Effector CD4-positive, alpha-beta T cell (primary cell): ENCODE data around the gene SDC4.

ENCODE experiments used
- DNase-seq: peaks from one replicate; pipeline ENCODE4 v3.0.0-alpha.2; 2020

SDC4 gene

GRCh38 chr20:45342855-45343531 is 5.2 kb downstream of the SDC4 start:
- DNase-seq, result no peak

GRCh38 chr20:45341939-45342854 is 6.0 kb downstream of the SDC4 start:
- no peak for DNase-seq

- no peak for DNase-seq
These were observed 6.7 kb downstream of the SDC4 start for GRCh38 chr20:45341579-45341938.

GRCh38 chr20:45340951-45341350 is 7.3 kb downstream of the SDC4 start:
- no peak for DNase-seq

- DNase-seq, result no peak
These were observed 7.9 kb downstream of the SDC4 start for GRCh38 chr20:45340236-45340847.

- DNase-seq, result no peak
These were observed 8.4 kb downstream of the SDC4 start for GRCh38 chr20:45339799-45340198.

GRCh38 chr20:45339084-45339483 is 9.1 kb downstream of the SDC4 start:
- DNase-seq, result no peak

GRCh38 chr20:45338121-45339030 is 9.8 kb downstream of the SDC4 start:
- DNase-seq, result no peak

- no peak for DNase-seq
These were observed 10.7 kb downstream of the SDC4 start for GRCh38 chr20:45337367-45338120.

- DNase-seq, result no peak
These were observed 11.5 kb downstream of the SDC4 start for GRCh38 chr20:45336530-45337366.

GRCh38 chr20:45330476-45330875 is 17.7 kb downstream of the SDC4 start:
- DNase-seq, result no peak

GRCh38 chr20:45329497-45330319 is 18.5 kb downstream of the SDC4 start:
- no peak for DNase-seq

GRCh38 chr20:45328451-45328850 is 19.8 kb downstream of the SDC4 start:
- DNase-seq, result no peak

- DNase-seq, result no peak
These were observed 22.9 kb downstream of the SDC4 start for GRCh38 chr20:45325371-45325770.

GRCh38 chr20:45323731-45324130 is 24.5 kb downstream of the SDC4 start:
- no peak for DNase-seq

- DNase-seq, result no peak
These were observed 25.3 kb downstream of the SDC4 start for GRCh38 chr20:45322952-45323383.

GRCh38 chr20:45320948-45321595 is 27.2 kb downstream of the SDC4 start:
- DNase-seq, result no peak

GRCh38 chr20:45318948-45319347 is 29.3 kb downstream of the SDC4 start:
- DNase-seq, result no peak

- no peak for DNase-seq
These were observed 29.8 kb downstream of the SDC4 start for GRCh38 chr20:45318386-45318939.
